ENCODE data around the gene CYP2W1. TPM values are rescaled to one million over a fixed set of nuclear protein-coding genes. Genes with fewer than 3 reads are reported as not detected.

Gene CYP2W1
- total RNA-seq, 1 donor from 2014 or later, result not detected

- H3K27ac ChIP-seq, result no peak overlapping the region
Measured at GRCh38 chr7:974172-974571, 8.8 kb upstream of the CYP2W1 start.

GRCh38 chr7:974820-975681, 7.9 kb upstream of the CYP2W1 start, which contains the start of gene COX19:
COX19 (minus strand) TSS chr7:975549; CDS start chr7:975509, 40 bp downstream.
- intact Hi-C loops (cut with DNase I), result loop anchor here (2.0 kb wide), 1 partner anchor 98 kb away; the partner anchor contains the start of gene GET4

More at GRCh38 chr7:974172-974571, 8.8 kb upstream of the CYP2W1 start:
- Histone ChIP-seq H3K9me3 (no peaks in the 10 kb centered on the region), H3K4me1 (peaks cover 0 to 17% of the 10 kb centered on the region in 2 donors), H3K4me3 (peak overlapping the region; percentile 88 to 94), H3K36me3 (peaks cover 16 to 29% of the 10 kb centered on the region in 2 donors), H3K27me3 (no peaks in the 10 kb centered on the region)
- no peak for TF ChIP-seq CTCF (IDR thresholded peaks at IDR 0.05)
- intact Hi-C loops (cut with DNase I), result loop anchor here (2.0 kb wide), 1 partner anchor 97 kb away; the partner anchor contains the start of gene GET4
- no peak for DNase-seq (ENCODE audit: low spot score in 2 of 2)

GRCh38 chr7:975702-976473, 7.1 kb upstream of the CYP2W1 start:
- Histone ChIP-seq H3K9me3 (no peaks in the 10 kb centered on the region), H3K4me1 (peaks cover 0 to 17% of the 10 kb centered on the region in 2 donors), H3K36me3 (peaks cover 10 to 19% of the 10 kb centered on the region in 2 donors), H3K27me3 (no peaks in the 10 kb centered on the region), H3K27ac (peak overlapping the region; percentile 97 to 98), H3K4me3 (peak overlapping the region; percentile 88 to 94)
- TF ChIP-seq CTCF (IDR thresholded peaks at IDR 0.05), result no peak
- intact Hi-C loops (cut with DNase I), result loop anchor here (2.0 kb wide), 1 partner anchor 99 kb away; the partner anchor contains the start of gene GET4
- DNase-seq (ENCODE audit: low spot score in 2 of 2), result no peak

More at GRCh38 chr7:974820-975681, 7.9 kb upstream of the CYP2W1 start, which contains the start of gene COX19:
- peak; percentile 42 to 91 for DNase-seq (ENCODE audit: low spot score in 2 of 2)
- Histone ChIP-seq H3K4me1 (peaks cover 0 to 17% of the 10 kb centered on the region in 2 donors), H3K27me3 (no peaks in the 10 kb centered on the region), H3K36me3 (peaks cover 10 to 21% of the 10 kb centered on the region in 2 donors), H3K9me3 (no peaks in the 10 kb centered on the region), H3K4me3 (peak within 1 kb of the TSS; percentile 88 to 94), H3K27ac (peak within 1 kb of the TSS; percentile 97 to 98)
- no peak for TF ChIP-seq CTCF (IDR thresholded peaks at IDR 0.05)

GRCh38 chr7:976901-977325, 6.1 kb upstream of the CYP2W1 start:
- Histone ChIP-seq H3K9me3 (no peaks in the 10 kb centered on the region), H3K4me3 (no peak overlapping the region), H3K4me1 (peaks cover 0 to 17% of the 10 kb centered on the region in 2 donors), H3K27ac (no peak overlapping the region), H3K27me3 (no peaks in the 10 kb centered on the region), H3K36me3 (peaks cover 8 to 13% of the 10 kb centered on the region in 2 donors)
- TF ChIP-seq CTCF (IDR thresholded peaks at IDR 0.05), result no peak
- intact Hi-C loops (cut with DNase I), result no loop called here
- DNase-seq (ENCODE audit: low spot score in 2 of 2), result no peak

- intact Hi-C loops (cut with DNase I), result no loop called here
- no peaks in the 10 kb centered on the region for H3K9me3 ChIP-seq
- no peak for TF ChIP-seq CTCF (IDR thresholded peaks at IDR 0.05)
- no peaks in the 10 kb centered on the region for H3K27me3 ChIP-seq
- H3K27ac ChIP-seq, result no peak overlapping the region
- peaks cover 2 to 8% of the 10 kb centered on the region in 2 donors for H3K36me3 ChIP-seq
- DNase-seq (ENCODE audit: low spot score in 2 of 2), result no peak
- peaks cover 0 to 17% of the 10 kb centered on the region in 2 donors for H3K4me1 ChIP-seq
- no peak overlapping the region for H3K4me3 ChIP-seq
Measured at GRCh38 chr7:977326-978048, 5.5 kb upstream of the CYP2W1 start.

All from ascending aorta (tissue), 2 donors.